Measurements from ENCODE around the gene CHKB.
A peak's percentile ranks its signal among the peaks of the same experiment; 100 is the strongest.

CHKB gene

GRCh38 chr22:50572965-50573364 is 9.7 kb downstream of the CHKB start:
- H3K4me1 Mint-ChIP-seq: peaks cover 9% of the 10 kb centered on the region
- peaks cover 3% of the 10 kb centered on the region for H3K36me3 Mint-ChIP-seq
- no peak overlapping the region for H3K27ac Mint-ChIP-seq
- H3K27me3 Mint-ChIP-seq: no peaks in the 10 kb centered on the region
- H3K4me3 Mint-ChIP-seq: no peak overlapping the region
- no peaks in the 10 kb centered on the region for H3K9me3 Mint-ChIP-seq

DNA sequence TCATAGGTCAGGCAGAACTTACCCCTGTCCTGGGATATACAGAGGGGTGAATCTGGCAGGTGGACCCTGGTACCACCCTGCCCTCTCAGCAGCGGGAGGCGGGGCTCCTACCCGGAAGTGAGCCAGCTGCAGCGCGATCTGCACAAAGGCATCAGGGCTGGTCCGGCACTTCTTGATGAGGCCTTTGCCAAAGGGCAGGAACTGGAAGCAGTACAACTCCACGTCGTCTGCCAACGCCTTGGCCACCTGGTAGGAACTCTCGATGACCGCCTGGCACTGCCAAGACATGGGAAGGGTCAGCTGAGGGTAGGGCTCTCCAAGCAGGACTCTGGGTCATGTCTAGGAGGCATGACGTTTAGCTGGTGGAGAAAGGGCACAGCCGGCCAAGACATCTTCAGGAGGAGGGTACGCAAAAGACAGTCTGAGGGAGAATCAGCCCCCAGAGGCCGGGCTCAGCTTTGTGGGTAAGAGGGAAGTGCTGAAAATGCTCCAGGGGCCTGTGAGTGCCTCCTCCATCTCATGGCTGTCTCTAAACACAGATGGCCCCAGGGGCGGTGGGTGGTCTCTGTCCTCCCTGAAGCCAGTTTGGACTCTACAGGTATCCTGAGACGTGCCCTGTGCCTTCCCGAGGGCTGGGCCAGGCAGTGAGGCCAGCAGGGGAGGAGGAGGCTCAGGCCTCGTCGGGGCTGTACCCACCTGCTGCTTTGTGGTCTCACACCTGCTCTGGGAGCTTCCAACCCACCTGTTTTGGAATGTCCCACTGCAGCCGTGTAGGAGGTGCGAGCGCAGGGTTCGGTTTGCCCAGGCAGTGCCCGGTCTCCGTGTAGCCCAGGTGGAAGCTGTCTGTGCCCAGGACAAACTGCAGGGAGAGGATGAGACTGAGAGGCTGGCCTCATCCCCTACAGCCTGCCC is 11.1 kb downstream of the CHKB start:
- H3K9me3 Mint-ChIP-seq: no peaks in the 10 kb centered on the region
- H3K4me3 Mint-ChIP-seq: no peak overlapping the region
- peaks cover 3% of the 10 kb centered on the region for H3K36me3 Mint-ChIP-seq
- H3K27ac Mint-ChIP-seq: no peak overlapping the region
- no peaks in the 10 kb centered on the region for H3K27me3 Mint-ChIP-seq
- H3K4me1 Mint-ChIP-seq: no peaks in the 10 kb centered on the region

DNA sequence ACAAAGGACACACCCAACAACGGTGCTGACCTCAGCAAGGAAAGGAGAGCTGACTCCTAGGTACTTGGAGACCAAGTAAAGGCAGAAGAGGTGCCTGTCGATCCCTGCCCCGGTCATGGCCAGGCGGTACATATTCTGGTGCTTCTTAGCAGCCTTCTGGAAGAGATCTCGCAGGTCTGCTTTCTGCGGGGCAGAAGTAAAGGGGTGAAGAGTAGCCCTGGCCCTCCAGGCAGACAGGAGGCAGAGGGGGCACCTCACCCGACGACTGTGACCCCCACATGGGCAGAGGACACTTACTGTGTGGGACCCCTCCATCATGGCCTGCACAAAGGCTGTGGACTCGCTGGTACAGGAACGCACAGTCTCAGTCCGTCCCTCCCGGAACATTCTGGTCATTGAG is 11.8 kb downstream of the CHKB start:
- Mint-ChIP-seq H3K4me3 (no peak overlapping the region), H3K36me3 (peaks cover 3% of the 10 kb centered on the region), H3K27me3 (no peaks in the 10 kb centered on the region), H3K27ac (no peak overlapping the region), H3K9me3 (no peaks in the 10 kb centered on the region), H3K4me1 (no peaks in the 10 kb centered on the region)

- H3K27ac Mint-ChIP-seq: no peak overlapping the region
- no peak overlapping the region for H3K4me3 Mint-ChIP-seq
- H3K4me1 Mint-ChIP-seq: no peaks in the 10 kb centered on the region
- H3K9me3 Mint-ChIP-seq: no peaks in the 10 kb centered on the region
- H3K27me3 Mint-ChIP-seq: no peaks in the 10 kb centered on the region
- H3K36me3 Mint-ChIP-seq: peaks cover 3% of the 10 kb centered on the region
Measured at GRCh38 chr22:50569896-50570535, 12.6 kb downstream of the CHKB start.

DNA sequence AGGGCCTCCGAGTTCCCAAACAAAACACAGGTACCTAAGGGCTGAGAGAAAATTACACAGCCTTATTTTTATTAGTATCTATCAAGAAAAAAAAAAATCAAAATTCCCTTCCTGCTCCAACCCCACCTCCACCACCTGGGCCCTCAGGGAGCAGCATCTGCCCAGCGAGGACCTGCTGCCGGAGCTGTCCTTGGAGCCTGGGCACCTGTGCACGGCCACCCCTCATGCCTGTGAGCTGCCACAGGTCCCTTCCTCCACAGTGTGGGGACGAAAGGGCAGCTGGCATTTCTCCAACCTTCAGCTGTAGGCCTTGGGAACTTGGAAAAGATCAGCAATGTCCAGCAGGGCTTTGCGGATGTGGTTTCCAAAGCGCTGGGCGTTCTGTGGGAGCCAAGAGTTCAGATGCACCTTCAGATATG is 13.6 kb downstream of the CHKB start:
- no peaks in the 10 kb centered on the region for H3K9me3 Mint-ChIP-seq
- H3K27ac Mint-ChIP-seq: no peak overlapping the region
- H3K4me1 Mint-ChIP-seq: no peaks in the 10 kb centered on the region
- H3K4me3 Mint-ChIP-seq: no peak overlapping the region
- peaks cover 3% of the 10 kb centered on the region for H3K36me3 Mint-ChIP-seq
- H3K27me3 Mint-ChIP-seq: no peaks in the 10 kb centered on the region

GRCh38 chr22:50568626-50569025 is 14.0 kb downstream of the CHKB start:
- Mint-ChIP-seq H3K9me3 (no peaks in the 10 kb centered on the region), H3K4me1 (peaks cover under 1% of the 10 kb centered on the region), H3K36me3 (peaks cover 3% of the 10 kb centered on the region), H3K27ac (no peak overlapping the region), H3K4me3 (no peak overlapping the region), H3K27me3 (no peaks in the 10 kb centered on the region)

- no peak overlapping the region for H3K27ac Mint-ChIP-seq
Measured at GRCh38 chr22:50567721-50568252, 14.9 kb downstream of the CHKB start.

GRCh38 chr22:50564289-50564688 is 18.4 kb downstream of the CHKB start:
- H3K27ac Mint-ChIP-seq: no peak overlapping the region
- peaks cover under 1% of the 10 kb centered on the region for H3K36me3 Mint-ChIP-seq
- H3K4me3 Mint-ChIP-seq: no peak overlapping the region
- H3K4me1 Mint-ChIP-seq: peaks cover 24% of the 10 kb centered on the region
- H3K27me3 Mint-ChIP-seq: no peaks in the 10 kb centered on the region
- H3K9me3 Mint-ChIP-seq: no peaks in the 10 kb centered on the region

More at GRCh38 chr22:50567721-50568252, 14.9 kb downstream of the CHKB start:
- Mint-ChIP-seq H3K27me3 (no peaks in the 10 kb centered on the region), H3K4me3 (no peak overlapping the region), H3K4me1 (peaks cover 9% of the 10 kb centered on the region), H3K9me3 (no peaks in the 10 kb centered on the region), H3K36me3 (peaks cover 3% of the 10 kb centered on the region)

DNA sequence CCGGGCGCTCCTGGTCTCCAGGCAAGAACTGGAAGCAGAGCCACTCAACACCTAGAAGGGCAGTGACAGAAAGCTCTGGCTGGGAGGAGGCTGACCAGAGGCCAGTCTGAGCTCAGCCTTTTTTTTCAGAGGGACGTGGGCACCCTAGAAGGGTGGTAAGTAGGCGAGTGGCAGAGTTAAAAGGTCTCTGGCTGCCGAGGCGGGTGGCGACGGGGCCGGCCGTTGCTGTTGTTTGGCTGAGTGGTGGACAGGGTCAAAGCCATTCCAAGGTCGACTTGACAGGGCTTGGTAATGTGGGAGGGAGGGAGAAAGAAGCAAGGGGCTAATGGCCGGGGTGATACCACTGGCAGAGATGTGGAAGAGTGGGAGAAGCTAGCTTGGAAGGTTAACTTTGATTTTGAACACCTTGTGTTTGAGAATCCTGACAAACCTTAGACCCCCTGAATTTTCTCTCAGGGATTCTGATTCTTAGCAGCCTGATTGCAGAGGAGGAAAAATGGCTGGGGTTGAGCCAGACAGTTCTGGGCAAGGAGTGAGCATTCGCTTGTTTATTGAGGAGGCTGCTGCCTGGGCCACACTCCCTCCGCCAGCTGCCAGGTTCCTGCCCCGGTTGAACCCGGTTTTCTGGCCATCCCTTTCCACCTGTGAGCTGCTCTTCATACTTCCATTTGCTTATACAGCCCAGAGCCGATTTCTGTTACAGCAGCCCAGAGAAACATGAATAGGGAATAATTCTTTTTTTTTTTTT is 19.1 kb downstream of the CHKB start:
- H3K27ac Mint-ChIP-seq: peak overlapping the region; percentile 32

GRCh38 chr22:50562523-50563412 is 19.9 kb downstream of the CHKB start, which contains the start of gene SYCE3:
Gene SYCE3, minus strand, starts transcription at chr22:50562919. Its CDS starts 6,514 bp downstream, at chr22:50556405.
- Mint-ChIP-seq H3K36me3 (no peaks in the 10 kb centered on the region), H3K4me3 (peak within 1 kb of the TSS; percentile 94)

More for the DNA sequence above, 19.1 kb downstream of the CHKB start:
- Mint-ChIP-seq H3K9me3 (no peaks in the 10 kb centered on the region), H3K4me1 (peaks cover 24% of the 10 kb centered on the region), H3K36me3 (no peaks in the 10 kb centered on the region), H3K27me3 (no peaks in the 10 kb centered on the region), H3K4me3 (peak overlapping the region; percentile 94)

DNA sequence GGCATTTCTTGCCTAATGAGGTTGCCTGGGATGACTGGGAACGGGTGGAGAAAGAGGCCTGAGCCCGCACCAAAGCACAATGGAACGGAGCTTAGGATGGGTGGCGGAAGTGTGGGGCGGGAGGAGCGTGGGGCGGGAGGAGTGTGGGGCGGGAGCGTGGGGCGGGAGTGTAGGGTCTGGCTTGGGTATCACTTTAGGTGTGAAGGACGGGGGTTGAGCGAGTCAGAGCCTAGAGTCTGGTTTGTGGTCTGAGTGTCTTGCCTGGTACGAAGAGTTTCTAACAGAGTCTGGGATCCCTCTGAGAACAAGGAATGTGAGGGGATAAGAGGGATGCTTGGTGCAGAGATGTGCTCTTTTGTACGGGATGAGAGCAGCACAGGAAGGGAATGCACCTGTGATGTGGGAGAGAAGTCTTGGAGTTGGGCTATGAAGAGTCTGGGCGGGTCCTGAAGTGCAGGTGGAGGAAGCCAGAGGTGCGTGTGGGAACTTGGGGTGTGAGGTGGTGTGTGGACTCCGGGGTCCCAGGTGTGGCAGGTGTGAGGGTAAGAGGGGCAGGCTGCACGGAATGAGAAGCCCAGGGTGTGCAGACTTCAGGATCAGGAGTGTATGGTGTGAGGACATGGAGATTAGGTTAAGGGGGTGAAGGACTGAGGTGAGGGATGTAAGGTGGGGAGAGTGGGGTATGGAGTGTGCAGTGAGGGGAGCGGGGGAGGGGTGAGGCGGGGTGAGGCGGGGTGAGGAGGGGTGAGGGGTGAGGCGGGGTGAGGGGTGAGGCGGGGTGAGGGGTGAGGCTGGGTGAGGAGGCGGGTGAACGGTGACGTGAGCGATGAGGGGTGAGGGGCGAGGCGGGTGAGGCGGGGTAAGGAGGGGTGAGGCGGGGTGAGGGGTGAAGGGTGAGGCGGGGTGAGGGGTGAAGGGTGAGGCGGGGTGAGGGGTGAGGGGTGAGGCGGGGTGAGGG is 21.0 kb downstream of the CHKB start:
- H3K36me3 Mint-ChIP-seq: no peaks in the 10 kb centered on the region
- H3K9me3 Mint-ChIP-seq: no peaks in the 10 kb centered on the region
- H3K27me3 Mint-ChIP-seq: no peaks in the 10 kb centered on the region
- peaks cover 24% of the 10 kb centered on the region for H3K4me1 Mint-ChIP-seq
- H3K27ac Mint-ChIP-seq: peak overlapping the region; percentile 26
- peak overlapping the region; percentile 76 for H3K4me3 Mint-ChIP-seq

More at GRCh38 chr22:50562523-50563412, 19.9 kb downstream of the CHKB start, which contains the start of gene SYCE3:
- Mint-ChIP-seq H3K27me3 (no peaks in the 10 kb centered on the region), H3K27ac (peak within 1 kb of the TSS; percentile 60), H3K4me1 (peaks cover 24% of the 10 kb centered on the region), H3K9me3 (no peaks in the 10 kb centered on the region)

DNA sequence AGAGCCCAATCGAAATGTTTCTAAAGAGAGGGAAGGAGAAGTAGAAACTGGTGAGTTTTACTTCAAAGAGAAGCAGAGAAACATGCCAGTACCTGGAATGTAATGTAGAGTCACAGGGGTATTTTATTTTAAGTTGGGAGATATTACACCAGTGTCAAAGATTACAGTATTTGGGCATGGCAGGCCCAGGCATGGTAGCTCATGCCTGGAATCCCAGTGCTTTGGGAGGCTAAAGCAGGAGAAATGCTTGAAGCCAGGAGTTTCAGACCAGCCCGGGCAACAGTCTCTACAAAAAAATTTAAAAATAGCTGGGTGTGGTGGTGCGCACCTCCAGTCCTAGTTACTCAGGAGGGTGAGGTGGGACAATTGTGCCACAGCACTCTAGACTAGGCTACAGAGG is 22.6 kb downstream of the CHKB start:
- Mint-ChIP-seq H3K4me1 (peaks cover 24% of the 10 kb centered on the region), H3K4me3 (no peak overlapping the region), H3K36me3 (no peaks in the 10 kb centered on the region), H3K27ac (no peak overlapping the region), H3K9me3 (no peaks in the 10 kb centered on the region), H3K27me3 (no peaks in the 10 kb centered on the region)

DNA sequence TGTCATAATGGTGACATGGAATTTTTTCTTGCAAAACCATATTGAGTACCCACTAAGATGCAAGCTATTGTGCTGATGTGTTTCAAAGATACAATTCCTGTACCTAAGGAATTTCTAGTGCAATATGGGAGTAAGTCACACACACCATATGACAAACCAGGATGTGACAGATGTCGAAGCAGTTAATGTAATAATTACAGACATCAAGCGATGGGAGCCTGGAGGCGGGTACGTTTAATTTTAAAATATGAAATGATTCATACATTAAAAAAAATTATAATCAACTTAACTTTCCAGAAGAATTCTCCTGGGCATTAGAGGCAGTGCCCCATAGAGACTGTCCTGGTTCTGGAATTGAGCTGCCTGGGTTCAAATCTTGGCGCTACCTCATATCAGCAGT is 25.9 kb downstream of the CHKB start:
- no peak overlapping the region for H3K4me3 Mint-ChIP-seq
- no peaks in the 10 kb centered on the region for H3K9me3 Mint-ChIP-seq
- H3K36me3 Mint-ChIP-seq: no peaks in the 10 kb centered on the region
- H3K4me1 Mint-ChIP-seq: peaks cover 15% of the 10 kb centered on the region
- no peaks in the 10 kb centered on the region for H3K27me3 Mint-ChIP-seq
- H3K27ac Mint-ChIP-seq: no peak overlapping the region

- H3K4me1 Mint-ChIP-seq: peaks cover 19% of the 10 kb centered on the region
- no peaks in the 10 kb centered on the region for H3K36me3 Mint-ChIP-seq
- H3K27me3 Mint-ChIP-seq: no peaks in the 10 kb centered on the region
- H3K9me3 Mint-ChIP-seq: no peaks in the 10 kb centered on the region
- H3K4me3 Mint-ChIP-seq: no peak overlapping the region
- no peak overlapping the region for H3K27ac Mint-ChIP-seq
Measured at GRCh38 chr22:50553310-50553709, 29.3 kb downstream of the CHKB start.

All from activated naive CD4-positive, alpha-beta T cell treated with anti-CD3 and anti-CD28 coated beads, Interleukin-2, amount 50 U/mL, for 24 hours (primary cell).